Heart left ventricle (tissue), 13 donors: ENCODE measurements around the gene SMYD5.

ENCODE experiments used
- CTCF ChIP-seq, 12 donors: fragments of 200-600 bp; sonication (generic) in 4 of 12; IDR thresholded peaks; one replicate each; pipeline versions ENCODE4 v1.5.0 to v1.8.0; 2018 to 2022; ENCODE audit warnings: antibody characterized with exemption in 12 of 12, mild to moderate bottlenecking in 5 of 12
- POLR2A ChIP-seq, 2 donors: fragments of 450-650 bp; IDR thresholded peaks; one replicate each; pipeline ENCODE4 v1.6.1; 2017; ENCODE audit warnings: antibody characterized with exemption in 2 of 2, mild to moderate bottlenecking in 2 of 2, moderate library complexity in 2 of 2
- donor health status: ischemic (EF 13 %, LVEDD 7.1; RV severe dilation, severe dysfunction).
- donor health status: DM: no; HTN: yes; CAD: no.
- donor health status: DM: no; HTN: no; CAD: no.
- donor health status: ischemic (EF 25% LVEDD 6.9; RV normal size, moderate dysfunction).
- donor health status: ischemic (EF 25% LVEDD 5.7; RV mildly dilated, moderate dysfunction).
- donor health status: ischemic (EF 35%, LVEDD 5.7; RV mildly dilated, moderate dysfunction).
- donor health status: nonischemic (EF 11% LVEDD 7.7; RV severe dilation, severe dysfunction).
- donor health status: DM: yes; HTN: yes; CAD: no.
- donor health status: PGD.
- donor health status: ischemic (EF 29% LVEDD 5.4; RV normal size, mild dysfunction).
- donor health status: nonischemic (EF 23%, LVEDD 6.1; RV moderate dilation, normal function).

GRCh38 chr2:73256618-73256922 lies 42.5 kb downstream of the SMYD5 start:
- TF ChIP-seq POLR2A (IDR thresholded peaks at IDR 0.05): no peak
- TF ChIP-seq CTCF (IDR thresholded peaks at IDR 0.05): no peak
